NCI-H1417 treated with DMSO at 0.1 percent for 48 hours (cell line): Measurements from ENCODE around the gene DCDC2C.

Experiments used
- DNase-seq: peaks from one replicate; lab custom pipeline; 2025; lab: John Stamatoyannopoulos, UW

The DCDC2C gene

GRCh38 chr2:3674066-3674845 lies 29.1 kb upstream of the DCDC2C start:
- DNase-seq: no peak

- DNase-seq: no peak
Observed at GRCh38 chr2:3675687-3676086, 27.7 kb upstream of the DCDC2C start.

- no peak for DNase-seq
Observed at GRCh38 chr2:3677436-3677835, 25.9 kb upstream of the DCDC2C start.

DNA sequence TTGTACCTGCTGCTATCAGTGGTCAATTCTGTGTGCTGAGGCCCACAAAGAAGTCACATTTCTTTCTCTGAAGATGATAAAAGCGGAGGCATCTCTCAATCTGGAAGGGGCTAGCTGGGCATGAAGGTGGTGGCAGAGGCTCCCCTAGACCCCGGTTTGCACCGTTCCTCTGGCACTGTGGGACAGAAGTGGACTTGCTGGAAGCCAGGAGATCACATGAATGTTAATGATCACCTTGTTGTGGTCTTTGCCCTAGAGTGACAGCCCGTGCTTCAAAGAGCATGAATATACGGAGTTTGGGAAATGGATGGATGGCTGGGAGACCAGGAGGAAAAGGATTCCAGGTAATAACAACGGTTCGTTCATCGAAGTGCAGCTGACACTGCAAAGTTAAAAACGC lies 25.2 kb upstream of the DCDC2C start:
- DNase-seq: no peak

DNA sequence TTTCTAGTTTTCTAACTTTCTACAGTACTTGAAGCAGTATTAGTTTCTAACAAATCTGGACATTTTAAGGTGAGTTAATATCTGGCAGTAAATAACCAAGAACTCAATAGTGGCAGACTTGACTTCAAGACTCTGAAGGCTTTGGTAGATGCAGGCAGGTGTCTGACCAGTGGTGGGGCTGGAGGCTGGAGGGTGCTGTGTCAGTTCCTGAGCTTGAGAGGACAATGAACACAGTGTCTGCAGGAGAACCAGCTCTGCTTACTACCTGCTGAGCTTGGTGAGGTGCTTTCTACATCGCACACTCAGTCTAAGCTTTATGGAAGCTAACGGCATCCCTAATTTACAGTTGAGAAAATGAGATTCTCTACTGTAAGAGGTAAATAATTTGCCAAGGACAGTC lies 24.2 kb upstream of the DCDC2C start:
- DNase-seq: no peak

DNA sequence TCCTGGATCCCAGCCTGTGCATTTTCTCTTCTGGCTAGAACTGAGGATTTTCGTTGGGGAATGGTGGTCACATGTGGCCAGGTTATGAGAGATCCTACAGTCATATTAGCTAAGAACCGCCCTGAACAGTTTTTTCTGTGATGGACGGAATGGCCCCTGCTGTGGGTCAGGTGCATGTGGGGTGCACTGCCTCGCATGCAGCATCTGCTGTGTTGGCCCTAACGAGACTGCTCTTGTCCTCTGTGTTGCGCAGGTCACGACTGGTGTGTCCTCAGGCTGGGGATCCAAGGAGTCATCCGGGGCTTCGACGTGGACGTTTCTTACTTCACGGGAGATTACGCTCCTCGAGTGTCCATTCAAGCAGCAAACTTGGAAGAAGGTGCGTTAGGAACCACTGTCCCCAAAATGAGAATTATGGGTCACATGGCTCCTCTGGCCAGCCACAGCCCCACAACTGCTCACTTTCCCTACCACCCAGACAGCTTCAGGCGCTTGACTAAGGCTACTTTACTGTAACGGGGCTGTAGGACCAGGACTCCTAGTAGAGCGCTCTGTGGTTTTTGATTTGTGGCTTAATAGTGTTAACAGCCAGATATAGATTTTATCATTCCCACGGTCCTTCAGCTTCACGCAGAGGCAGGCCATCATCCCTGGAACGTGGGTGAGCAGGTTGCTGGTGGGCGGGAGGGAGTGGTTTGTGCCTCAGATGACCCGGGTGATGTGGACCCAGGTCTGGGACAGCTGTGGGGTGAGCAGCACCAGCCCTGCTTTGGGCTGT lies 23.6 kb upstream of the DCDC2C start:
- no peak for DNase-seq

DNA sequence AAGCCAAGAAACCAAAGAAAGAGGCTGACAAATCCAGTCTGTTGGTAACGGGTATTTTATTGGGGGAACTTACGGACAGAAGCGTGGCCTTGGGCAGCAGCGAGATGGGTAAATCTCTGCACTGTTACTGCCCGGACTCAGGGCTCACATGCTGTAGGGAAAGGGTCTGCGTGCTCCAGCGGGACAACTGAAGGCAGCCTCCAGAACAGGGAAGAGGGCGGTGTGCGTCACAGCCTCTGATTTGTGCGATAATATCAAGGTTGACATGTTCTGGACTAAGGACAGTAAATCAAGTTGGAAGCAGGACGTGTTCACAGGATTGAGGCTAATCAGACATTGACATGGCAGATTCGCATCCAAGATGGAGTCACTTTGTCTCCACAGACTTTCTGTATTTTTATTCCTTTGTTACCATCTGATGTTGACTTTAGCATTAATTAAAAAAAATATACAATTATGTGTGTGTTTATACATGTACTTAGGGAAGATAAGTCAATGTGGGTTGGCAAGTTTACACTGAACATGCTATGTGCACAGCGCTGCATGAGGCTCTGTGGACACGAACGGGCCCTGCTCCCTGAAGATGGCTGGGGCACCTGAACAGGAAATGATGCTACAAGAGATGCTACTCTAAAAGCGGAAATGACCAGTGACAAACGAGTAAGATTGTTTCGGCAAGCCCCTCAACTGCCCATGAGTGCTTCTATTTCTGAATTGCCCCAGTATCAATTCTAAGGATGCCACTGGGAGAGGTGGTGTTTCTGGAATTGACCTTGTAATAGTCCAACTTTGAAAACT lies 22.6 kb upstream of the DCDC2C start:
- no peak for DNase-seq

- no peak for DNase-seq
Observed at GRCh38 chr2:3681625-3682024, 21.8 kb upstream of the DCDC2C start.

DNA sequence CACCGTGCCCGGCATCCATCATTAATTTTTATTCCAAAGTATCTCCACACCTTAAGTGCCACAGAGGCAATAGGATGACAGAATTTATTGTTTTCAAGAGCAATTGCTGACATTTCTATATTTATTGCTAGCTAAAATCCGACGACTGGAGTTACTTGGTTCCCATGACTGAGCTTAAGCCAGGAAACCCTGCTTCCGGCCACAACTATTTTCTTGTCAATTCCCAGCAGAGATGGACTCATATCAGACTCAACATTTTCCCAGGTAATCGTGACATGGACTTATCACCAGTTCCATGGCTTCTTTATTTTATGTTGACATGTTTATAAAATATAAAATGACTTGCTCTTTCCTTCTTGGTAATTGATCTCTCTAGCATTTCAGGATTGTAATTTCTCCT lies 20.6 kb upstream of the DCDC2C start:
- no peak for DNase-seq

DNA sequence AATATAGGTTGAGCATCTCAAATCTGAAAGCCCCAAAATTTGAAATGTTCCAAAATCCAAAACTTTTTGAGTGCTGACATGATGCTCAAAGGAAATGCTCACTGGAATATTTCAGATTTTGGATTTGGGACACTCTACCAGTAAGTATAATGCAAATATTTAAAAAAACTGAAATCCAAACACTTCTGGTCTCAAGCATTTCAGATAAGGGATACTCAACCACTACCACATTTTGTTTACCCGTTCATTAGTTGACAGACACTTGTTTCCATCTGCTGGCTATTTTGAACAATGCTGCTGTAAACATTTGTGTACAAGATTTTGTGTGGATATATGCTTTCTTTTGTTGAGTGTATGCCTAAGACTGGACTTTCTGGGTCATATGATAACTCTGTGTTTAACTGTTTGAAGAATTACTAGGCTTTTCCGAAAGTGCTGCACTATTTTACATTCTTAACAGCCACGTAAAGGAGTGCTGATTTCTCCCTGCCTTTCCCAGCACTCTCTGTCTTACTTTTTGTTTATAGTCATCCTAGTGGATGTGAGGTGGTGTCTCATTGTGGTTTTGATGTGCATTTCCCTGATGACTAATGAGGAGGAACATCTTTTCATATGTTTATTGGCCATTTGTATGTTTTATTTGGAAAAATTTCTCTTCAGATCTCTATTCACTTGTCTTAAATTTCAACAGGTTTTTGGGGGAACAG lies 19.5 kb upstream of the DCDC2C start:
- no peak for DNase-seq

- DNase-seq: no peak
Observed at GRCh38 chr2:3689998-3690748, 13.2 kb upstream of the DCDC2C start.

GRCh38 chr2:3692375-3692774 lies 11.0 kb upstream of the DCDC2C start:
- DNase-seq: peak; percentile 63

DNA sequence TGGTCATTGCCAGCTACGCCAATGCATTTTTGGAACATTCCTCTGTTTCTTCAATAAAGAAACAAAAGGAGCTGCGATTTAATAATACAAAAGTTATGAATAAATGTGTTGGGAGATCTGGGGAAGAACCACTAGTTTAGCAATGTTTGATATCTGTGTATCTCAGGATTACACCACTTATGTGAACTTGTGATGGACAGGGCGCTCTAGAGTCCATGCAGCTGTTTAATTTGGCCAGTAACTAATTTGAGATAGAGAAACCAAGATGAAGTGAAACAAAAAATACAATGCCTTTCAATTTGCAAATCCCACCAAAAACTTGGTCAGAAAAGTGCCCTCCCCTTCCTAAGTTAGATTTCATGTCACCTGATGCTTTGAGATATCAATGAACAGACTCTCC lies 6.8 kb upstream of the DCDC2C start:
- no peak for DNase-seq

DNA sequence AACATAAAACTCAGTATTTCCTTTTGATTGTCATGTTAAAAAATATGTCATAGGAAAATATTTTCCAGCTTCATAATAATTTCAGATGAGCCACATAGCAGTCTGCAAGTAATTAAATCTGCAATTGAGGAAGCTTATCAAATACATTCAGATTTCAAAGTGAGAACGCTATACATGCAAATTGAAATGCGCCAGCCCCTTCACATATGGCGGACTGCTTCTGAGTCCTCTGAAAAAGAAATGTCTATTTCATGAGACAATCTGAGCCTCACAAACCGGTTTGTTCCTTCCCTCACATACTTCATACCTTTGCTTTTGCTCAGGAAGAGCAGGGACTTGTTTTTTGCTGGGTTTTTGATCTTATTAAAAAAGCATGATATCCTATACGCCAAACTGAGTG lies 2.3 kb upstream of the DCDC2C start:
- no peak for DNase-seq

GRCh38 chr2:3703757-3704355 lies 481 bp downstream of the DCDC2C start:
- DNase-seq: no peak

DNA sequence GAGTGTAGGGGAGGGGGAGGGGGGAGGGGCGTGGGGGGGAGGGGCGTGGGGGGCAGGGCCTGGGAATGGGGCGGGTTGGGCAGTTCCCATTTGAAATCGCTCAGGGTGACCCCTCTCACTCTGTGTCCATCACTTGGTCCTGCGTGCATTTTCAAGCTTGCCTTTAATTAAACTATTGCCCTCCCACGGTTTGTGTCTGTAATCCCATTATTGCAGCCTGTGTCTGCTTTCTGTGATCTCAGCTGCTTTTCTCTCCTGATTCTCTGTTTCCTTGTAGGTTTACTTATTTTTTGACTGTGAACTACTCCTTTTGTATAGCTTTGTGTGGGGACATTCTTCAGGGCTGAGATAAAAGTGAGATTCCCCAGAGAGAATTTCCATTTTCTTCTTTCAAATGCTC lies 1.3 kb downstream of the DCDC2C start:
- DNase-seq: no peak

GRCh38 chr2:3705782-3706181 lies 2.4 kb downstream of the DCDC2C start:
- no peak for DNase-seq

DNA sequence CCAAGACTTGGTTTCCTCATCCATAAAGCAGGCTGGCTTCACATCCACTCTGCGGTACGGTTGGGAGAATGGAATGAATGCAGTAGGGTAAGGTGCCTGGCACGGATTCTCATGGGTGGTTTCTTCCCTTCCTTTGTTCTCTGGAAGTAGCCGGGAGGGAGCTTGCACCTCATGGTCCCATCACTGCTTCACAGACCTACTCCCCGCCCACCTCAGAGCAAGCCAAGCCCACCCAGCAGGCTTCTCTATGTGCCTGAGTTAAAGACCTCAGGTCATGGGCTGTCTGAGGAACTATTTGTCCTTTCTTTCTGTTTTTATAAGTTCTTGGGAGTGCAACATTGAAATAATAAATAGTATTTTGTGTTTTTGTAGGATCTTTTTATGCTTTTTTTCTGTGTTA lies 3.5 kb downstream of the DCDC2C start:
- no peak for DNase-seq

GRCh38 chr2:3708576-3708975 lies 5.2 kb downstream of the DCDC2C start:
- no peak for DNase-seq

DNA sequence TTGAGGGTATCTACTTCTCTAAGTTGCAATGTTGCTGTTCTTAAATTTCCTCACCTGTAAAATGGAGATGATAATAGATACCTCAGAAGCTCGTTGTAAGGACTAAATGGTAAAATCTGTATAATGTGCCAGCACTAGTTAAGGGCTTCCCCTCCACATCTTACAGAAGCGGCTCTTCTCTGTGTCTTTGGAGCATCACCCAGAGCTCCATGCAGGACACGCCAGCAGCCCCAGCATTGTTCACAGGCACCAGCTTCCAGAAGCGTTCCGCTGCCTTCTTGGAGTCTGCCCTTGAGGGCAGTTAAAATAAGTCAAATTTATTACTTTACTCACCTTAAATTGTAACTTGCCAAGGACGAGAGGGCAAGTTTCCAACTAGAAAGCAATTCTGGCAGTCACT lies 5.8 kb downstream of the DCDC2C start:
- no peak for DNase-seq

DNA sequence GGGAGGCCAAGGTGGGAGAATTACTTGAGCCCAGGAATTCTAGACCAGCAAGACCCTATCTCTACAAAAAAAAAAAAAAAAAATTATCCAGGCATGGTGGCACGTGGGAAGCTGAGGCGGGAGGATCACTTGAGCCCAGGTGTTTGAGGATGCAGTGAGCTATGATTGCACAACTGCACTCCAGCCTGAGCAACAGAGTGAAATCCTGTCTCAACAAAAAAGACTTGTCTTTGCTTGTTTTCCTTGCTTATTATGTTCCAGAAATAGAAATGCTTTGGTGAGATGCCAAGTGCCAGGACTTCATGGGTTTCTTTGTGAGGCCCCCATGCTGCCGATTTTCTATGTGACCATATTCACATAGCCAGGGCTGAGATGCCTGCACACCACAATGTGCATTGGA lies 9.0 kb downstream of the DCDC2C start:
- DNase-seq: no peak
